HepG2 (cell line): ENCODE results near the gene SMOC1. TPM values are rescaled to one million over a fixed set of nuclear protein-coding genes. Genes with fewer than 3 reads are reported as not detected.

Source experiments
- CHCHD3 ChIP-seq: sonication (generic); formaldehyde crosslinking; IDR thresholded peaks from 2 replicates; pipeline ENCODE4 v1.8.0; 2022; ENCODE audit warnings: mild to moderate bottlenecking, missing genetic modification reagents, moderate library complexity
- ERF ChIP-seq: IDR thresholded peaks from 2 replicates; pipeline ENCODE4 v1.6.1; 2018; ENCODE audit warnings: missing biosample characterization, missing genetic modification reagents
- KLF11 ChIP-seq: IDR thresholded peaks from 2 replicates; pipeline ENCODE4 v1.6.1; 2016; ENCODE audit warnings: missing compliant biosample characterization
- MBD4 ChIP-seq: IDR thresholded peaks from 2 replicates; pipeline ENCODE4 v1.6.1; 2012; ENCODE audit warnings: low read length, inconsistent platforms, borderline replicate concordance
- MIXL1 ChIP-seq: IDR thresholded peaks from 2 replicates; pipeline ENCODE4 v1.6.1; 2016
- NFKBIZ ChIP-seq: IDR thresholded peaks from 2 replicates; pipeline ENCODE4 v1.6.1; 2018; ENCODE audit warnings: missing genetic modification reagents, missing compliant biosample characterization
- PAWR ChIP-seq: sonication (generic); formaldehyde crosslinking; IDR thresholded peaks from 2 replicates; pipeline ENCODE4 v1.4.0; 2020; ENCODE audit warnings: missing genetic modification reagents, mild to moderate bottlenecking, borderline replicate concordance
- ZNF230 ChIP-seq: sonication (generic); formaldehyde crosslinking; IDR thresholded peaks from 2 replicates; pipeline ENCODE4 v1.4.0; 2020; ENCODE audit warnings: mild to moderate bottlenecking, missing genetic modification reagents
- ZNF235 ChIP-seq: sonication (generic); formaldehyde crosslinking; IDR thresholded peaks from 2 replicates; pipeline ENCODE4 v1.8.1; 2023; ENCODE audit warnings: mild to moderate bottlenecking, missing genetic modification reagents, borderline replicate concordance
- ZNF251 ChIP-seq: sonication (generic); formaldehyde crosslinking; IDR thresholded peaks from 2 replicates; pipeline ENCODE4 v1.9.0; 2021; ENCODE audit warnings: mild to moderate bottlenecking, missing genetic modification reagents
- ZNF326 ChIP-seq: sonication (generic); formaldehyde crosslinking; IDR thresholded peaks from 2 replicates; pipeline ENCODE4 v1.4.0; 2020; ENCODE audit warnings: missing genetic modification reagents, borderline replicate concordance
- ZNF557 ChIP-seq: sonication (generic); formaldehyde crosslinking; IDR thresholded peaks from 2 replicates; pipeline ENCODE4 v1.4.0; 2020; ENCODE audit warnings: missing genetic modification reagents
- ZNF816 ChIP-seq: sonication (generic); formaldehyde crosslinking; IDR thresholded peaks from 2 replicates; pipeline ENCODE4 v1.8.0; 2022; ENCODE audit warnings: missing genetic modification reagents, mild to moderate bottlenecking, borderline replicate concordance
- ZNF83 ChIP-seq: sonication (generic); formaldehyde crosslinking; IDR thresholded peaks from 2 replicates; pipeline ENCODE4 v1.4.0; 2020; ENCODE audit warnings: missing genetic modification reagents, mild to moderate bottlenecking, borderline replicate concordance
- polyA plus RNA-seq, 8 experiments: library from polyadenylated mRNA; depleted of rRNA in 3 of 8; stranded (reverse) in 7 of 8; unstranded in 1 of 8; fragments of >200 nt; fragmentation: Illumina TruSeq in 4 of 8; extraction: Trizol in 4 of 8; gene quantifications; 2 replicates each; pipeline versions ENCODE4 v1.2.1 to v1.2.3, GENCODE V29; 2011 to 2016; ENCODE audit warnings: low read depth in 4 of 8, missing spikeins in 1 of 8, mixed read lengths in 1 of 8; ENCODE audit not compliant: insufficient read depth in 1 of 8
- total RNA-seq, 5 experiments: library from RNA; depleted of rRNA; stranded (reverse); fragments of >200 nt; fragmentation: Illumina TruSeq; extraction: Trizol; gene quantifications; 2 replicates each; pipeline ENCODE4 v1.2.3, GENCODE V29; 2016; ENCODE audit warnings: low read depth in 1 of 5
- TF ChIP-seq, protein P1 (sequence below): IDR thresholded peaks from 2 replicates; pipeline ENCODE4 v1.6.1; 2018; ENCODE audit warnings: missing genetic modification reagents
- TF ChIP-seq, protein P2 (sequence below): sonication (generic); formaldehyde crosslinking; IDR thresholded peaks from 2 replicates; pipeline ENCODE4 v1.4.0; 2020; ENCODE audit warnings: missing genetic modification reagents
- TF ChIP-seq, protein P3 (sequence below): IDR thresholded peaks from 2 replicates; pipeline ENCODE4 v1.6.1; 2016; ENCODE audit warnings: low read depth, borderline replicate concordance
- TF ChIP-seq, protein P4 (sequence below): sonication (generic); formaldehyde crosslinking; IDR thresholded peaks from 2 replicates; pipeline ENCODE4 v1.4.0; 2020; ENCODE audit warnings: missing genetic modification reagents
- TF ChIP-seq, protein P5 (sequence below): sonication (generic); formaldehyde crosslinking; IDR thresholded peaks from 2 replicates; pipeline ENCODE4 v1.4.0; 2020; ENCODE audit warnings: missing genetic modification reagents, borderline replicate concordance

Gene SMOC1
- total and polyA plus RNA-seq, 2 of the 13 experiments (the other 11 are each of a cell fraction or from before 2014, with no cell fraction given): 17.8 to 35.6 TPM

DNA sequence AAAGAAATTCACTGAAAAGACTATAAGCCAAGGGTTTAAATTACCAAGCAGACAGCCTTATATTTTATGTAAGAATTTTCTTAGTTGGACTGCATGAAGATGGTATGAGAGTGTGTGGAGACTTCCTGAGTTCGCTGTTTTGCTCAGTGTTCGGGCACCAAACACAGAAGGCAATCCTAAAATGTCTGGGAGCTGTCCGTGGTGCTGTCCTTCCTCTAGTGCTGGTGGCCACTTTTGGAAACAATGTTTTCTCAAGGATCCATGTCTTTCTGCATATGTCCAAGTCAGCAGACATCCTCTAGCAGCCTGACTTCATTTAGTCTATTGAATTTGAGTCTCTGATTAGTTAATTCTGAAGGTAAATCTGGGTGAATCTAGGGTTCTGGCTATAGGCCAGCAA, 173.8 kb downstream of the SMOC1 start (continued):
- TF ChIP-seq NFKBIZ (CRISPR knock-in tag): 0 out of 2 replicates have a peak, but pooled peaks have one; percentile 69
- TF ChIP-seq ZNF230 (CRISPR knock-in tag): peak; percentile 47; the same call in 1 of the 2 replicates
- TF ChIP-seq KLF11 (CRISPR knock-in tag): peak; percentile 79; the same call in 1 of the 2 replicates
- peak; percentile 57; the same call in 1 of the 2 replicates for TF ChIP-seq ZNF816 (CRISPR knock-in tag)
- no peak for TF ChIP-seq PAWR (CRISPR knock-in tag)
- peak; percentile 72; the same call in 1 of the 2 replicates for TF ChIP-seq ERF (CRISPR knock-in tag)
- no peak for TF ChIP-seq ZNF251 (CRISPR knock-in tag)
- TF ChIP-seq ZNF557 (CRISPR knock-in tag): peak; percentile 82; the same call in 1 of the 2 replicates
- TF ChIP-seq, protein P1, sequence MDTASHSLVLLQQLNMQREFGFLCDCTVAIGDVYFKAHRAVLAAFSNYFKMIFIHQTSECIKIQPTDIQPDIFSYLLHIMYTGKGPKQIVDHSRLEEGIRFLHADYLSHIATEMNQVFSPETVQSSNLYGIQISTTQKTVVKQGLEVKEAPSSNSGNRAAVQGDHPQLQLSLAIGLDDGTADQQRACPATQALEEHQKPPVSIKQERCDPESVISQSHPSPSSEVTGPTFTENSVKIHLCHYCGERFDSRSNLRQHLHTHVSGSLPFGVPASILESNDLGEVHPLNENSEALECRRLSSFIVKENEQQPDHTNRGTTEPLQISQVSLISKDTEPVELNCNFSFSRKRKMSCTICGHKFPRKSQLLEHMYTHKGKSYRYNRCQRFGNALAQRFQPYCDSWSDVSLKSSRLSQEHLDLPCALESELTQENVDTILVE: peak; percentile 73; the same call in 1 of the 2 replicates
- TF ChIP-seq ZNF326 (CRISPR knock-in tag): 0 out of 2 replicates have a peak, but pooled peaks have one; percentile 27
- no peak for TF ChIP-seq ZNF83 (CRISPR knock-in tag)
- TF ChIP-seq MBD4: no peak
- TF ChIP-seq, protein P2, sequence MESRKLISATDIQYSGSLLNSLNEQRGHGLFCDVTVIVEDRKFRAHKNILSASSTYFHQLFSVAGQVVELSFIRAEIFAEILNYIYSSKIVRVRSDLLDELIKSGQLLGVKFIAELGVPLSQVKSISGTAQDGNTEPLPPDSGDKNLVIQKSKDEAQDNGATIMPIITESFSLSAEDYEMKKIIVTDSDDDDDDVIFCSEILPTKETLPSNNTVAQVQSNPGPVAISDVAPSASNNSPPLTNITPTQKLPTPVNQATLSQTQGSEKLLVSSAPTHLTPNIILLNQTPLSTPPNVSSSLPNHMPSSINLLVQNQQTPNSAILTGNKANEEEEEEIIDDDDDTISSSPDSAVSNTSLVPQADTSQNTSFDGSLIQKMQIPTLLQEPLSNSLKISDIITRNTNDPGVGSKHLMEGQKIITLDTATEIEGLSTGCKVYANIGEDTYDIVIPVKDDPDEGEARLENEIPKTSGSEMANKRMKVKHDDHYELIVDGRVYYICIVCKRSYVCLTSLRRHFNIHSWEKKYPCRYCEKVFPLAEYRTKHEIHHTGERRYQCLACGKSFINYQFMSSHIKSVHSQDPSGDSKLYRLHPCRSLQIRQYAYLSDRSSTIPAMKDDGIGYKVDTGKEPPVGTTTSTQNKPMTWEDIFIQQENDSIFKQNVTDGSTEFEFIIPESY: 0 out of 2 replicates have a peak, but pooled peaks have one; percentile 14
- TF ChIP-seq, protein P3, sequence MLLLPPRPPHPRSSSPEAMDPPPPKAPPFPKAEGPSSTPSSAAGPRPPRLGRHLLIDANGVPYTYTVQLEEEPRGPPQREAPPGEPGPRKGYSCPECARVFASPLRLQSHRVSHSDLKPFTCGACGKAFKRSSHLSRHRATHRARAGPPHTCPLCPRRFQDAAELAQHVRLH: peak; percentile 43; the same call in 1 of the 2 replicates
- TF ChIP-seq, protein P4, sequence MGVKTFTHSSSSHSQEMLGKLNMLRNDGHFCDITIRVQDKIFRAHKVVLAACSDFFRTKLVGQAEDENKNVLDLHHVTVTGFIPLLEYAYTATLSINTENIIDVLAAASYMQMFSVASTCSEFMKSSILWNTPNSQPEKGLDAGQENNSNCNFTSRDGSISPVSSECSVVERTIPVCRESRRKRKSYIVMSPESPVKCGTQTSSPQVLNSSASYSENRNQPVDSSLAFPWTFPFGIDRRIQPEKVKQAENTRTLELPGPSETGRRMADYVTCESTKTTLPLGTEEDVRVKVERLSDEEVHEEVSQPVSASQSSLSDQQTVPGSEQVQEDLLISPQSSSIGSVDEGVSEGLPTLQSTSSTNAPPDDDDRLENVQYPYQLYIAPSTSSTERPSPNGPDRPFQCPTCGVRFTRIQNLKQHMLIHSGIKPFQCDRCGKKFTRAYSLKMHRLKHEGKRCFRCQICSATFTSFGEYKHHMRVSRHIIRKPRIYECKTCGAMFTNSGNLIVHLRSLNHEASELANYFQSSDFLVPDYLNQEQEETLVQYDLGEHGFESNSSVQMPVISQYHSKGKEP (CRISPR knock-in tag): peak; percentile 77; the same call in 1 of the 2 replicates
- no peak for TF ChIP-seq ZNF235 (CRISPR knock-in tag)
- no peak for TF ChIP-seq CHCHD3 (CRISPR knock-in tag)
- TF ChIP-seq, protein P5, sequence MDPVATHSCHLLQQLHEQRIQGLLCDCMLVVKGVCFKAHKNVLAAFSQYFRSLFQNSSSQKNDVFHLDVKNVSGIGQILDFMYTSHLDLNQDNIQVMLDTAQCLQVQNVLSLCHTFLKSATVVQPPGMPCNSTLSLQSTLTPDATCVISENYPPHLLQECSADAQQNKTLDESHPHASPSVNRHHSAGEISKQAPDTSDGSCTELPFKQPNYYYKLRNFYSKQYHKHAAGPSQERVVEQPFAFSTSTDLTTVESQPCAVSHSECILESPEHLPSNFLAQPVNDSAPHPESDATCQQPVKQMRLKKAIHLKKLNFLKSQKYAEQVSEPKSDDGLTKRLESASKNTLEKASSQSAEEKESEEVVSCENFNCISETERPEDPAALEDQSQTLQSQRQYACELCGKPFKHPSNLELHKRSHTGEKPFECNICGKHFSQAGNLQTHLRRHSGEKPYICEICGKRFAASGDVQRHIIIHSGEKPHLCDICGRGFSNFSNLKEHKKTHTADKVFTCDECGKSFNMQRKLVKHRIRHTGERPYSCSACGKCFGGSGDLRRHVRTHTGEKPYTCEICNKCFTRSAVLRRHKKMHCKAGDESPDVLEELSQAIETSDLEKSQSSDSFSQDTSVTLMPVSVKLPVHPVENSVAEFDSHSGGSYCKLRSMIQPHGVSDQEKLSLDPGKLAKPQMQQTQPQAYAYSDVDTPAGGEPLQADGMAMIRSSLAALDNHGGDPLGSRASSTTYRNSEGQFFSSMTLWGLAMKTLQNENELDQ (CRISPR knock-in tag): 0 out of 2 replicates have a peak, but pooled peaks have one; percentile 72
- peak; percentile 61; the same call in 1 of the 2 replicates for TF ChIP-seq MIXL1 (CRISPR knock-in tag)
